Renal cortical epithelial cell (primary cell): ENCODE measurements around the gene FBXW9. TPM values are rescaled to one million over a fixed set of nuclear protein-coding genes. Genes with fewer than 3 reads are reported as not detected.

ENCODE experiments used
- DNase-seq: peaks from one replicate; pipeline ENCODE4 v3.0.0-alpha.2; 2011; ENCODE audit warnings: low read depth
- total RNA-seq: library from RNA; depleted of rRNA; stranded (reverse); fragments of >200 nt; gene quantifications from 2 replicates; pipeline ENCODE4 v1.2.3, GENCODE V29; 2014

The FBXW9 gene
- total RNA-seq, 1 donor from 2014 or later: 13.1 TPM

DNA sequence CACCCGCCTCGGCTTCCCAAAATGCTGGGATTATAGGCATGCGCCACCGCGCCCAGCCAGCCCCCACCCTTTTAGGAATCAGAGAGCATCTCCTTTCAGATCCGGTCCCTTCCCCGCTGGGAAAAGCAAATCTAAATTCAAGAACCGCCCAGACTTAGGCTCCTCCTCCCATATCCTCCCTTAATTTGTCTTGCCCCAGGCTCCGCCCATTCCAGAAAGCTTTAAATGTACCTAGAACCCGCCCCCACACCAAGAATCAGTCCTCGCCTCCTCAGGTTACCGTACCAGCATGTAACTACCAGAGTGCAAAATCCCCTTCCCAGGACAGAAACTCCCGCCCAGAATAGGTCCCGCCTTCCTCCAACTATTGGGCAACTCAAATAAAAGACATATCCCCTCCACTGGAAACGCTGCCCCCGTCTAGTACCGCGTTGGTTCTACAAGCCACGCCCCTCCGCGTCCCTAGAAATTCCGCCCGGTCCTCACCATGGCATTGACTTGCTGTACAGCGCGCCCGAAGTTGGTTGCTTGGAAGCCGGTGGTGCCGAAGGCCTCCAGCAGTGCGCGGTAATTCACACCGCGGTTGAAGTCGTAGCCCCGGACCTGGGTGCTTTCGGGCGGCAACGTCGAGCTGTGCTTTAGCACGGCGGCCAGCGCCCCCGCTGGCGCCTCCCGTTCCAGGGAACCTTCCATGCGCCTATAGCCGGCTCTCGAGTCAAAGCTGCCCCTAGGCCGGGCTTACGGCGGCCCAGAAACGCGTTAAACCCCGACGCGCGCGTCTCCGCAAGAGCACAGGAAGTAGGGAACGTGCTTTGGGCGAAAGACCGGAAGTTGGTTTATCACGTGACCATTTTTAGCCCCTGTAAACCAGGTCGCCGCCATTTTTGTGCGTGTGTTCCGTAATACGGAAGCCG is 15.1 kb downstream of the FBXW9 start, which contains the start of gene DHPS:
TSS of gene DHPS (minus strand) at position 807 of the 914 bp plus-strand sequence. CDS start at position 693, 114 bp downstream.
- DNase-seq: peak; percentile 97

DNA sequence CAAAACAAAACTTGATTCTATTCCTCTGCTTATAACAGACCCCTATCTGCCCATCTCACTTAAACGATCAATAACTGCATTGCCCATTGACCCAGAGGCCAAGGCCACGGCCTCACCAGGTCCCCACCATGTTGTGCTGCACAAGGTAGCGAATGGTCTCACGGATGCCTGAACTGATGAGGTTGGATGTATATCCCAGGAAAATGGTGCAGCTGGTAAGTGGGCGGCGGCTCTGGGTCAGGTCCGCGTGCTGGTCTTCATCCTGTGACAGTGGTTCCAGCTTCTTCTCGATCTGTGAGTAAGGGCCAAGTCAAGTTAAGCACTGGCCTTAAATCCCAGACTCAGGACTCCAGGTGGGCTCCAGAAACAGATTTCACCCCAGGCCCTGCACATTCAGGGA is 16.4 kb downstream of the FBXW9 start:
- no peak for DNase-seq

GRCh38 chr19:12678039-12678438 is 18.4 kb downstream of the FBXW9 start:
- DNase-seq: peak; percentile 22

GRCh38 chr19:12676928-12677327 is 19.5 kb downstream of the FBXW9 start:
- DNase-seq: no peak

DNA sequence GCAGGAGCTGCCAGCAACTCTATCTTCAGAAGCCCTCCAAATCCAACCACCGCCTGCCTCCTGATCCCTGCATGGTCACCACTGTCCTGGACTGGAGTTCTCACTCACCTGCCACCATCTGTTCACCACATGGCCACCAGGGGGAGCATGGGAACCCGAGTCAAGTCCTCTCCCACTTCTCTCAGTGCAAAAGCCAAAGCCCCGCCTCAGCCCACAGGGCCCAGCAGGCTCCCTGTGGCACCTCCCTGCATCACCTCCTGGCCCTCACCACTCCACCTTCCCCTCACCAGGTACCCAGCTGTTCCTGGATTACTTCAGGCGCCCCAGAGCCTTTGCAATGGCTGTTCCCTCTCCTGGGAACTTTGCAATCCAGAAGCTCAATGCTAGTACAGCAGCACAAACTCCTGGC is 20.0 kb downstream of the FBXW9 start:
- DNase-seq: peak; percentile 61

- DNase-seq: no peak
Measured at GRCh38 chr19:12675940-12676339, 20.5 kb downstream of the FBXW9 start.

DNA sequence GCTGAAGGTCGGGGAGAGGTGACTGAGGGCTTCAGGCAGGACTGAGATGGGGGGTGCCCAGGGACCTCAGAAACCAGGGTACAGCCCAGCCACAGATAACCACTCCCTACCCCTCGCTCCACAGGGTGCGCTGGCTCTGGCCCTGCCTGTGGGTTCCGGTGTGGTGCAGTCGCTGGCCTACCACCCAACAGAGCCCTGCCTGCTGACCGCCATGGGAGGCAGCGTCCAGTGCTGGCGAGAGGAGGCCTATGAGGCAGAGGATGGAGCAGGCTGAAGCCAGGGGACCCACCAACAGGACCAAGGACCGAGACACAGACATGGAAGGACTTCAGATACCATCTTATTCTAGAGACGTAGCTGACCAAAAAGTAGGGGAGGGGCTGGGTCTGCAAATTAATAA is 21.0 kb downstream of the FBXW9 start:
- no peak for DNase-seq

DNA sequence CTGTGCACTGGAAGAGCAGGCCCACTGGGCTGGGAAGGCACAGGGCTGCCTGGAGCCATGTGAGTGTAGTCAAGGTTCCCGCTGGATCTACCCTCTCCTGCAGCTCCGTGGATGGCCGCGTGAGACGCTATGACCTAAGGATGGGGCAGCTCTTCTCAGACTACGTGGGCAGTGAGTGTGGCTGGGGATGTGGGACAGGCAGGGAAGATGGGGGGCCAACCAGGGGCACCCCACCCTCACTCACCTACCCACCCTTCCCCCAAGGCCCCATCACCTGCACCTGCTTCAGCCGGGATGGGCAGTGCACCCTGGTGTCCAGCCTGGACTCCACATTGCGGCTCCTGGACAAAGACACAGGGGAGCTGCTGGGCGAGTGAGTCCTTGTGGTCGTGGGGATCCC is 23.7 kb downstream of the FBXW9 start:
- no peak for DNase-seq

GRCh38 chr19:12670159-12670928 is 26.1 kb downstream of the FBXW9 start:
- no peak for DNase-seq

DNA sequence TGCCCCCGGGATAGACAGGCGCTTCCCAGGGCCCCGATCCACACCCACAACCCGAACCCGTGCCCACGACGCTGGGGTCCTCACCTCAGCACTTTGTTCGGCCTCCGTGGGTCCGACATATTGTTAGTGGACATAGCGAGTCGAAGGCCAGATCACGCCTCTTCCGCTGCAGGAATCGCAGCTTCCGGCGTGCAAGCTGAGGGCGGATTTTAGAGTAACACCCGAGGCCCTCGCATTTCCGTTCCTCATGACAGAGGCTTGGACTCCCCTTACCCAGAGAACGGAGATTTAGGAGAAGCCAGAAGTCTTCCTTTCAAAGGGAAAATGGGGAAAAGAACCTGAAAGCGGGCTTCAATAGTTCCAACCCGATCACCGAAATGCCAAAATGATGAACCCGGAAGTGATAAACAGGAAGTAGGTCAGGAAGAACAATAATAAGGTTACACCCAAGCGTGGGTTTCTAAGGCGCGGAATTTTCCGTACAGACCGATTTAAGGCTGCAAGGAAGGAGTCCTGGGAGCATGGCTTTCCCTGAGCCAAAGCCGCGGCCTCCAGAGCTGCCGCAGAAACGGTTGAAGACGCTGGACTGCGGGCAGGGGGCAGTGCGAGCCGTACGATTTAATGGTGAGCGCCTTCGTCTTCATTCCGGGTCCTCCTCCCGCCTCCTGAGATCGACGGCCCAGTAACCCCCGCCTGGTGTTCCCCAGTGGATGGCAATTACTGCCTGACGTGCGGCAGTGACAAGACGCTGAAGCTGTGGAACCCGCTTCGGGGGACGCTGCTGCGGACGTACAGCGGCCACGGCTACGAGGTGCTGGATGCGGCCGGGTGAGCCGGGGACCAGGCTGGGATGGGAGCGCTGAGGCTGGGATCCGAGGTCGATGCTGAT is 26.9 kb downstream of the FBXW9 start:
- peak; percentile 73 for DNase-seq

- peak; percentile 37 for DNase-seq
Measured at GRCh38 chr19:12668932-12669269, 27.5 kb downstream of the FBXW9 start.

GRCh38 chr19:12668346-12668745 is 28.1 kb downstream of the FBXW9 start:
- no peak for DNase-seq

DNA sequence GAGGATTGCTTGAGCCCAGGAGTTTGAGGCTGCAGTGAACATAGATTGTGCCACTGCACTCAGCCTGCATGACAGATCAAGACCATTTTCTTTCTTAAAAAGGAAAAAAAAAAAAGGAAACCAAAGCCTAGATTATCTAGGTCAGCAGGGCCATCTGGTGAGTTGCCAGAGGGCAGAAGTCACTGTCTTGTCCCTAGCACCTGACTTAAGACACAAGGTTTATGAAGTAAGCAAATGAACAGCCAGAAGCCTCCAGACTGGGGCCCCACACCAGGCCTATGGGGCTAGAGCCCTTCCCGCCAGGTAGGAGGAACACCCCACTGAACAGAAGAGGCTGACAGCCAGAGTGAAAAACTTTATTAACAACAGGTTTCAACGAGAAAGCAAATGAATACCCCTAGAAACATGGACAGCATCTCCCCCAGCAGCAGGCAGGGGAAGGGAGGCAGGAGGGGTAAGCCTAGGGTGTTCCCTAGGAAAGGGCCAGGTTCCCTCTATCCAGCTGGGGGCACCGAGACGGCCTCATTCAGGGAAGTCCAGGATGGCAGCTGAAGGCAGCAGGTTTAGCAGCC is 28.6 kb downstream of the FBXW9 start:
- no peak for DNase-seq

GRCh38 chr19:12666265-12667048 is 30.0 kb downstream of the FBXW9 start, which contains the start of the genes MAN2B1 and WDR83:
Gene MAN2B1, minus strand, starts transcription at chr19:12666742. Its CDS starts 41 bp downstream, at chr19:12666701.
Gene WDR83, plus strand, starts transcription at chr19:12666807. Its CDS starts 2,984 bp downstream, at chr19:12669791.
- peak; percentile 33 for DNase-seq

DNA sequence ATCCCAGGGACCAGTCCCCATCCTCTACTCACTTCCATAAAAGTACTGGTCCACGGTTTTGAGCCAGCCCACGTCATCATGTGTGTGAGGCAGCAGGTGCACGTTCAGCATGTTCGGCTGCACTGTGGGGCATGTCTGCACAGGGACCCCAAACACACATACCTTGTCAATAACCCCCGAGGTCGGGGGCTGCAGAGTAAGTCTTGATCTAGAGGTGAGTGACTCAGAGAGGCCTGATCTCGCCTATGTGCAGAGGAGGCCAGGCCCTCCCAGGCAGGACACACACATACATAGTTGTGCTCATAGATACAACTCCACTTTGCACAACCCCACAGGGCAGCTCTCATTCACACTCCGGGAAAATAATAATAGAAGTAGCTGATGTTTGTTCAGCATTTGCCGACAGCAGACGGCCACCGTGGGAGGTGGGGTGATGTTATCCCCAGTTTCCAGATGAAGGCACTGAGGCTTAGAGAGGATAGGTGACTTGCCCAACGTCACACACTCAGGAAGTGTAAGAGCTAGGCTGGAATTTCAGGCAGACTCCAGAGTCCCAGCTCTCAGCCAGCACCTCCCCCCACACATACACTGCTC is 30.7 kb downstream of the FBXW9 start:
- DNase-seq: no peak

DNA sequence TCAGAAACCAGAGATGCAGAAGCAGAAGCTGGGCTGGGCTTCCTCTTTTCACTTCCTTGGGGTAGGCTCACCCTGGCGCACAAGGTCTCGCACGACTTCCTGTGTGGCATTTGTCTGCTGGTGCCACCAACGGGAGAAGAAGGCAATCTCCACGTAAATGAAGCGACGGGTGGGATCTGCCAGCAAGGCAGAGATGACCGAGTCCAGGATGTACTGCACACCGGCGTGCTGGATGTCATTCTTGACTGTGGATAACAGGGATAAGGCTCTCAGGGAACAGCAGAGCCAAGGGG is 31.2 kb downstream of the FBXW9 start:
- no peak for DNase-seq

DNA sequence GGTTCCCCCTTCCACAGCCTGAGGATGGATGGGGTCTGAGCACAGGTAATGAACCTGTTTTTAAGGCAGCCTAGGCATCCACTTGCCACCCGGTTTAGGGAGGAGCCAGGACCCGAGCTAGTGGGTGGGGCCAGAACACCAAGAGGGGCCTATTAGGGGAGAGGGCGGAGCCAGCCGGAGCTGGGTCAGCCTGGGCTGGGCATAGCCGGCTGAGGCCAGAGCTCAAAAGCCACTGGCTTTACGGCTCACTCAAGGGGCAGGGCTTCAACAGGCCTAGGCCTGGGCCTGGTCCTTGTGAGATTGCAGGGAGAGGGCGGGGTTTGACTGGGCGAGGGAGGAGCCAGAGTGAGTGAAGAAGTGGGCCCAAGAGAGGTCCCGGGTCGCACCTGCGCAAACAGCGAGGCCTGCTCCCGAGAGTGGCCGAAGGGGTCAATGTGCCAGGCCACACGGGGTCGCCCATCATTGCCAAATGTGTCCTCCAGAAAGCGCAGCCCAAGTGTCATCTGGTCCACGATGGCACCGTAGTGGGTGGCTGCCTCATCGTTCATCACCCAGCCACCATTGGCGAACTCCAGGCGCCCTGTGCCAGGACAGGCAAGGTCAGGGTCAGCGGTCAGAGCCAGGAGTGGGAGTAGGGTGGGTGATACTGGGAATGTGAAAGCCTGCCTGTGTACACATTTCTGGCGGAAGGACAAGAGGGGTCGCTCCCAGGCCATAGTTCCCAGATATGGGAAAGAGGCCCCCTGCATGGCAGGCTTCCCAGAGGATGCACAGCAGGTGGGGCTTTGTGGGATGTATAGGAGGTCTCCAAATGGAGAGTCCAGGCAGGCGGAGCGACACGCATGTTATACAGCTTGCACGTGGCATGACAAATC is 31.8 kb downstream of the FBXW9 start:
- DNase-seq: no peak

- DNase-seq: no peak
Measured at GRCh38 chr19:12660980-12661379, 35.5 kb downstream of the FBXW9 start.

- no peak for DNase-seq
Measured at GRCh38 chr19:12657966-12658365, 38.5 kb downstream of the FBXW9 start.
